Neural progenitor cell (in vitro differentiated cells): ENCODE results near the gene CHCT1.

ENCODE experiments used
- EZH2 ChIP-seq: fragments of 200-600 bp; sonication (generic); IDR thresholded peaks from 2 replicates; pipeline ENCODE4 v1.6.1; 2017; ENCODE audit warnings: antibody characterized with exemption, mild to moderate bottlenecking, moderate library complexity
- EZH2phosphoT487 ChIP-seq: fragments of 200-600 bp; sonication (generic); IDR thresholded peaks from 2 replicates; pipeline ENCODE4 v1.6.1; 2017; ENCODE audit warnings: antibody characterized with exemption

- no peak for TF ChIP-seq EZH2
- no peak for TF ChIP-seq EZH2phosphoT487
These were observed 51.5 kb downstream of the CHCT1 start for GRCh38 chr17:60473788-60474187.
